Eye (tissue), 1 donor: ENCODE results near the gene SIRPA.

ENCODE experiments used
- DNase-seq: peaks from one replicate; pipeline ENCODE4 v3.0.0-alpha.2; 2015

Gene SIRPA

DNA sequence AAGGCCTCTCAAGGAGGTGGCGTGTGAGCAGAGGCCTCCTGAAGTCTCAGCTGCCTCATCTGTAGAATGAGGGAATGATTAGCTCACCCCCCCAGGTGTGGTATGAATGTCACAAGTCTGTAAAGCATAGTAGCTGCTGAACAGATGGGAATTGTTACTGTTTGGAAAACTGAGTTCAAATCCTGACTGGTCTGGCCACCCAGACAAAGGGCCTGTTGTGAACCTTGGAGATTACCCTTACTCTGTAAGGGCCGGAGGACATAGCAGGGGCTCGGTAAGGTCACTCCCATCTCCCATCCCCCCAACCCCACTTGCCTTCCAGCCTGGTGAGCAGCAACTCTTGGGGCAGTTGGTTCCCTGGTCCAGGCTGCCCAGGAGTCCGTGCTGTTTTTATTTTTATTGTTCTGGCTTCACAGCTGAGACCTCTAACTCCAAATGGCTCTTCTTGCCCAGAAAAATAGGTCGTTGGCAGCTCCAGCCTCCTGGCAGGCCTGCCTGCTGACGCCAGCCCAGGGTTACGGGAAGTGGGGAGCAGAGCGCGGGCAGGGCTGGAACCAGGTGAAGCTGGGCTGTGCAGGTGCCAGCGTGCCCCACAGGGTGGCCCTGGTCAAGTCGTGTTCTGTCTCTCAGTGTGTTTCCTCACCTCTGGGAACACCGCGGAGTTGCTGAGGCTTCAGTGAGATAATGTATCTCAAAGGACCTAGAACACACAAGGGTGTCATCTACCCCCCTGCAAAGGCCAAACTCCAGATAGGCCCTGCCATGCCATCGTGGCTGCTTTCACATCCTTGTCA lies 4.5 kb upstream of the SIRPA start:
- DNase-seq = no peak

DNA sequence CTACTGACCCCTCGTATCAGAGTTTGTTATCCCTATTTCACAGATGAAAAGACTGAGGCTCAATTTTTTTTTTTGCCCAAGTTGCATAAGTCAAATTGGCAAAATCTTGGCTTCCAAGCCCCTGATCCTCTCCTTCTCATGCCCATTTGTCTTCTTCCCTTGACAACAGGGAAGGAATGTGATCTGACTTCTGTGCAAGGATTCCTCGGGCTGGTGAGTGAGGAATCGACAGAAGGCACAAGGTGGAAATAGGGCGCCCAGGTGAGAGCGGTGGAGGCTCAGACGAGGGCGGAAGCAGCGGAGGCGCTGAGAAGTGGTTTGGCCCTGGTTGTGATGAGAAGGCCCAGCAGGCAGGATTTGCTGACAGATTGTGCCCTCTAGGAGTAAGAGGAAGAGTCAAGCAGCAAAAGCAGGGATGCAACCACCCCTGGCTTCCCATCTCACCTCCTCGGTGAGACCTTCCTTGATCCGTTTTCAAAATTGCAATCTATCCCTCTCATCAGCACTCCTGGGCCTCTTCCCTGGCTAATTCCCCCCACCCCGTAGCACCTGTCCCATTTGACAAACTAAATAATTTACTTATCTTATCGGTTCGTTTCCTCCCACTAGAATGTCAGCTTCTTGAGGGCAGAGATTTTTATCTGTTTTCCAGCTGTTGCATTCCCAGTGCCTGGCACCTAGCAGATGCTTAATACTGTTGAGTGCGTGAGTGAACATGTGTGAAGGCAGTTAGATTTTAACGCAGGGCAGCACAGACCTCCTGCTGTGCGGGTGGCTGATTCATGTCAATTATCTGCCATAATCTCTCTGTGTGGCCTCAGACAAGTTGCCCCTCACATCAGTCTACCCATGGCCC lies 3.7 kb upstream of the SIRPA start:
- no peak for DNase-seq

DNA sequence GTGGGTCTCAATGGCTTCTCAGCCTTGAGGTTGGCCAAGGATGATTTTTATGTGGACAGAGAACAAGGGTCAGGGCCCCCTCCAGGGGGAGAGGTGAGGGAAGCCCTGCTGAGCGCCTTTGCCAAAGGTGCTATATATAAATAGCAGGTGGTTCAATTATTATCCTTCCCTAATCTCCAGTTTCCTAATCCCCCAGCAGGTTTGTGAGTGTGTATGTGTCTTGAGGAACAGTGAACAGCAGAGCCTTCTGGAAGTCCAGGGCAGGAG lies 3.2 kb upstream of the SIRPA start:
- no peak for DNase-seq

DNA sequence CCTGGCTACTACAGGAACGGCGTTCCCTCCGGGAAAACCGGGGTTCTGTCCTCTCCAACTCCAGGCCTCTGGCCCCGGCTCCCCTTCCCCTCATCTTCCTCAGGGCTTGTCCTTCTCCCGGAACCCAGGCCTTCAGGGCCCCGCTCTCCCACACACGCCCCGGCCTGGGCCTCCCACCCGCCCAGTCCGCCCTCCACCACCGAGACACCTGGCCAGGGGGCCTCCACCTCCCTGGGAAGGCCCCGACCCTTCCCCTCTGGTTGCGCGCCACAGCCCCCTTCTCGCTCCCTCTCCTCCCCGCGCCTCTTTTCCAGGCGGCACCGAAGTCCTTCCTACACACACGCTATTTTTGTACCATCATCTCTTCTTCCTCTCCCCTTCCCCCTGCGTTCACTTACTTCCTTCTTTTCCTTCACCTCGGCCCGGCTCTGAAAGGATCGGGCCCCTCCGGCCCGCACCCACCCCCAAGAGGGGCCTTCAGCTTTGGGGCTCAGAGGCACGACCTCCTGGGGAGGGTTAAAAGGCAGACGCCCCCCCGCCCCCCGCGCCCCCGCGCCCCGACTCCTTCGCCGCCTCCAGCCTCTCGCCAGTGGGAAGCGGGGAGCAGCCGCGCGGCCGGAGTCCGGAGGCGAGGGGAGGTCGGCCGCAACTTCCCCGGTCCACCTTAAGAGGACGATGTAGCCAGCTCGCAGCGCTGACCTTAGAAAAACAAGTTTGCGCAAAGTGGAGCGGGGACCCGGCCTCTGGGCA lies 1.3 kb upstream of the SIRPA start:
- no peak for DNase-seq

DNA sequence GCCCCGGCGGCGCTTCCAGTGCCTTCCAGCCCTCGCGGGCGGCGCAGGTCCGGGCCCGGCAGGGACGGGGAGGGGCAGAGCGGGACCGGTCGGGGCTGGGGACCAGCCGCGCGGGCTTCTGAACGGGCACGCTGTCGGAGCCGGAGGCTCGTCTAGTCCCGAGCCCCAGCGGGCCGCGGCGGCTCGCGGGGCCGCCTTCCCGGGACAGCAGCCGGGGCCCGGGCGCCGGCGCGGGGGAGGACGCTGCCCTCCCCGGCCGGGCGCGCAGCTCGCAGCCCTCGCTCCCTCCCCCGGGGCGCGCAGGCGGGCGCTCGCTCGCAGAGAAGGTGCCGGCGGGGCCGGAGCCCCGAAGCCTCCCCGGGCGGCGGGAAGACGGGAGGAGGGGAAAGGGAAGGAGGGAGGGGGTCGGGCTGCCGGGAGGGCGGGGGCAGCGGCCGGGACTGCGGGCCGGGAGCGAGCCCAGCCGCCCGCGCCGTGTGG lies 696 bp upstream of the SIRPA start:
- DNase-seq = peak; percentile 88

DNA sequence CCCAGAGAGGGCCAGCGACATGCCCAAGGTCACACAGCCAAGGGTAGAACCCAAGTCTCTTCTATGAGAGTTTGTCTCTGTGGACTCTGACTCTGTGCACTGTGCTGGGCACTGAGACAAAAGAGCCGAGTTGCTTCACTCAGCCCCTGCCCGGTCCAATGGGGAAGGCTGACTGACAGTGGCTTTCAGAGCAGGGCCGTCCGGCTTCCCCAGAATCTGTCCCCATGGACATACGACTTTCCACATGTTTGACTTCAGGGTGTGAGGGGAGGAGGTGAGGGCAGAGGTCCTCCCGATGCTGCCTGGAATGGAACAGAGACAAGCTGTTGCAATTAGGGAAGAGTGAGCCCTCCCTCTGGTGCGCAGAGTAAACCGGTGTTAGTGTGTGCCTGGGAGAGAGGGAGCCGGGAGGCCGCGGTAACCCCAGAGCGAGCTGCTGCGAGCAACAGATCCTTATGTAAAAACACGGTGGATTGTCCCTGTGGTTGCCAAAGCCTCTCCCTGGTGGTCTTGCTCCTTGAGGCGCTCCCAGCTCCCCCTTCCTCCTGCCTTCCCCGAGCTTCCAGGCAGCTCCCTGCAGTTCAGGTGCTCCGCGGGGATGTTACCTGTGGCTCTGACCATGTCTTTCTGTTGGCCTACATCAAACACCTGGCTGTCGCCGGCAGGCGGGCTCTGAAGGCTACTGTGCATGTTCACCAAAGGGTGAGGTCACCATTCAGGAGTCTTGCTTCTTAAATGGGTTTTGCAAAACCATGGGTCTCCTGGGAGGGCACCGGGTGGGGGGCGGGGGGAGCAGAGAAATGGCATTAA lies 672 bp downstream of the SIRPA start:
- no peak for DNase-seq

DNA sequence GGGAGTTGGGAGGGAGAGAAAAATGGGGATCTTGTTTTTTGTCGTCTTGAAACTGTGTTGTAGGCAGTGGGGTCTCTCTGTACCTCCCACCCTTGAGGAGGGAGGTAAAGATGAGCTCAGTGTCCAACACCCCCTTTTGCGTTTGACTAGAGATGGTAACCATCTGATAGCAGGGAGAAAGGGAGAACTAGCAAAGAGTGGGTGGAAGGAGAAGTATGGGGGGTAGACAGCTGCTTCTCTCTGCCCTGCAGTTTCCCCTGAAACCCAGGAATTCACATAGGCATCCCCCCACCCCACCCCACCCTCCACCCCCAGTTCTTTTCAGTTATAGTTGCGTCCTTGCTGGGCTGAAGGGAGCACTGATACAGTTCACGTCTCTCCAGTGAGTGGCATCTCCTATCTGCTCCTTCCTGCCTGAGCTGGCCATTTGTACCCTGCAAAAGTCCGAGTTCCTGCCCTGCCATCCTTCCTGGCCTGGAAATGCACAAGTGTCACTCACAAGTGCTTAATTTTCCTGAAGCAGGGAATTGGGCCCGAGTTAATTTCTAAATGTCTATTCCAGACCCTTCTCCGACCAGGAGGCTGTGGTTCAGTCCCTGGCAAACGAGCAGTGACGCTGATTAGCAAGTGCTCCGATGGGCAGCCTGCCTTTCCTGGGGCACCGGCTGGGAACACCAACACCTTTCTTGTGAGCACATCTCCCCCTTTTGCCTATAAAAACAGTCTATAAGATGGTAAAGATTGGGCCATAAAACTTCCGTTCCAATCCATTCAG lies 1.5 kb downstream of the SIRPA start:
- no peak for DNase-seq

DNA sequence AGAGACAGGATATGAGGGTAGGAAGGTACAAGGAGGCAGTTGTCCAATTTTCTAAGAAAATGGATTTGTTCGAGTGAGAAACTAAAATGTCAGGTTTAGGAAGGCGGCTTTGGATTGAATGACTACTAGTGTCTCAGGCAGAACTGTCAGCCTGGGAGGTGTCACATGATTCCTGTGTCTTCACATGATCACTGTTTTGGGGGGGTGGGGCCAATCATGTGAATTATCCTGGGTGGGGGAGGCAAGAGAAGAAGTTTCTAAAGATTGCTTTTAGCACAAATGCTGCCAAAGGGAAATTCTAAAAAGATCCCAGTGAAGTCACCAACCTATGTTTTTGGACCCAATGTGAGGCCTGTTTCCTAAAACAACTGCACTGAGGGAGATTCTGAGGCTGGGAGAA lies 2.3 kb downstream of the SIRPA start:
- DNase-seq = no peak

DNA sequence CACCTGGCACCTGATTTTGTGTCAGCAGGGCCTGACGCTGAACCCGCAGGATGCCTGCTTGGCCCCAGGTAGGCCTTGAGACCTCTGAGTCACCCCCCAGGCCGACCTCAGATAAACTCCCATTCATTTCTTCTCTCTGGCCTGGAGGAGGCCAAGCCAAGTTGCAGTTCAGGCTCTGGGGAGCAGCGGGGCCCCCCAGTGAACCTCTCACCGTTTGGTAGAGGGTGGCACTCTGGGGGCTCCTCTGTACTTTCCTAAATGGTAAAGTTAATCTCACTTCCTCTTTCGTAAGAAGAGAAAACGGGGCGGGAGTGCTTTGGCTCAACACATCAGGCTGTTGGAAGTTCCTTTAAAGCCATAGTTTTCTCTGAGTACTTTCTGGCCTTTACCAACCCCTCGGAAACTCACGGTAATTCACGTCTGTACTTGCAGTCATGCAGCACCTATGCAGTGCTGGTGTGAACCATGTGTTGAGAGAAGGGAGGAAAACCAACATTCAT lies 2.8 kb downstream of the SIRPA start:
- DNase-seq = no peak

DNA sequence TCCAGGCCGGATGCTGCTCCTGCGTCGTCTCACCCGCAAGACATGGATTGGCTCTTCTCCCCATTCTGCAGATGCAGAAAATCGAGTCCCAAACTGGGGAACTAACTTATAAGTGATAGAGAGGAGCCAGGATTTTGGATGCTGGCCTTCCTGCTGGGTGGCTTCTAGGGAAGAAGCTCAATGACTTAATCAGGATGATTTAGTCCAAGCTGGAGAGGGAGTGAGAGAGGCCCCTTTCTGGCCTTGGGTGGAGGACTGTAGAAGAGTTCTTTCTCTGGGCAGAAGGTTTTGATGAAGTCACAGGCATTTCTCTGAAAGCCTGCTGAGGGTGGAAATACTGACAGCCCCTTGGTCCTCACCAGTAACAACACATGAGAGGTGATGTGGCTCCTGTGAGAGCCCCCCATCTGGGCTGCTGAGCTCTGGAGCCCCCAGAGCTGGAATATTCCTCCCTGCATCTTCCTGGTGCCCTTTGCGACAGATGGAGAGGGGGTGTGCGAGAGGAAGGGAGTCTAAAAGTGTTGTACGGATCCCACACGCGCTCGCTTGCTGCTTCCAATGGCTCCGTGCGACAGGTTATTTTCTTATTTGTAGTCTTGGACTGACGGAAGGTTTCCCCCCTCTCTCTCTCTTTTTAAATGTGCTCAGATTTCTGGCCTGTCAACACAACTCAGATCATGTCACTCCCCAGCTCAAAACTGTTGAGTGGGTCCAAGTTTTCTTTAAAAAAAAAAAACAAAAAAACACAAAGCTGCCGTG lies 3.5 kb downstream of the SIRPA start:
- no peak for DNase-seq

DNA sequence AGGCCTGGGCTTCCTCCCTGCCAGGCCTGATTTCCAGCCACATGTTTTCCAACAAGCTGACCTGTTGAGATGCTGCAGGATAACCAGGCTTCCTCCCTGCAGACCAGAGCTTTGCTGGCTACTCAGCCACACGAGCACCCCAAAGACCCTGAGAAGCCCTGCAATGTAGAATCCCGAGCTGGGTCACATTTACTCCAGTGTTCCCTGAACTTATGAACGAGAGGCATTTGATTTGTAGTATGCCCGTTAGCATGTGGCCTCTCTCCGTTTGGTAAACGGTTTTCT lies 4.0 kb downstream of the SIRPA start:
- DNase-seq = no peak

DNA sequence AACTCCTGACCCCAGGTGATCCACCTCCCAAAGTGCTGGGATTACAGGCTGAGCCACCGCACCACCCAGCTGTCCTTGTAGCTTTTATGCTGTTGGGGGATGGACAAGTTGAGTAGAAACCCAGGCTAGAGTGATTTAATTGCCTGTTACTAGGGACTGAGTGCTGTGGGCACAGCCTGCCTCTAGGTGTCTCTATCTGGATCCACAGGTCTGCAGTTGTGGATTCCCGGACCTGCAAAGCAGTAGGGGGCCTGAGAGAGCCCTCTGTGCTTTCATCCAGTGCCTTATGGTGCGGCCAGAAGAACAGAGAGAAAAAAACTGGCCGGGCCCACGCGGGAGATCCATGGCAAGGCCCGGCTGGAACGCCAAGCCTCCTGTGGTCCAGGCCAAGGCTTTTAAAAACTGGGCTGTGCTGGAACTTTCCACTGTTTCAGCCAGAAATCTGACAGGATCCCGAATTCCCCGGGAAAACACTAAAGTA lies 5.2 kb downstream of the SIRPA start:
- peak; percentile 74 for DNase-seq

DNA sequence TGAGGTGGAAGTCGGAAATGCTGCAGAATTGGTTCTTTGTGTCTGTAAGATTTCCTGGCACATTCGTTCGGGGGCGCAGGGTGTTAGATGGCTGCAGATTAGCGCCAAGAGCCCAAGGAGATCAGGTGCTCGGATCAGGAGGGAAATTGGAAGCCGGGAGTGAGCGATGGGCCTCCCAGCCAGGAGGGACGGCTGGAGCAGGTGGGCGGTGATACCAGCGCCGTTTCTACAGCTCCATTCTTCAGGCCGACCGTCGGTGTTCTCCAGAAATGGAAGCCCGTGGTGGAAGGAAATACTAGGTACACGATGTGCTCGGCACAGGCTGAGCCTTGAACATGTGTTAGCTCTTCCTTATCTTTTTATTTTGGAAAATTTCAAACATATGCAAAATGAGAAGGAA lies 6.5 kb downstream of the SIRPA start:
- no peak for DNase-seq

DNA sequence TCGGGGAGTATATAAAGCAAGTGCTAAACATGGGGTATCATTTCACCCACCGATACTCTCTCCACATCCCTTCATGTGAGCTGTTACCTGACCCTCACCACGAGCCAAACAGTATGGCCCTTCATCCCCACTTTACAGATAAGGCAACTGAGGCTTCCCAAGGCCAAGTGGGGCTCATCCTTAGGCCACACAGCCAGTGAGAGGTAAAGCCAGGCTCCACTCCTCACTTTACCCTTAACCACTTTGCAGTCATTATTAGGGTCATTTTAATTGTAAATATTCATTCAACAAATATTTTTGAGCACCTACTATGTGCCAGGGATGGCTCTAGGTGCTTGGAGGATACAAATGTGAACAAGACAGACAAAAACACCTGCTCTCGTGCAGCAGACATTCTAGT lies 7.0 kb downstream of the SIRPA start:
- DNase-seq = no peak

DNA sequence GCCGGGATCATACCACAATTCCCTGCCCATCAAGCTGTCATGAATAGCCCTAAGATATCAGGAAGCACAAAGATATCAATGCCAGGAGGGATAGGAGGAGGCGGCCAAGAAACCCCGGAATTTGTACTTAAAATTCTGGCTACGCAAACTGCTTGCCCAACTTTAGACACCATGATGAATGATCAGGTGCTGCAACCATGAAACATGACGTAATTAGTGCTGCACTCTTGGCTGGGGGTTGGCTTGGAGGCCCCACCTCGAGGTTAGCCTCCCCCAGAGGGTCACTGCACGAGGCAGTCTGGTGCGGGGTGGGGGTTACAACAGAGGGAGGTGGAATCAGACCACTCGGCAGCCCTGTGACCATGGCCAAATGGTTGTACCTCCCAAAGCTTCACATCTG lies 8.9 kb downstream of the SIRPA start:
- no peak for DNase-seq

DNA sequence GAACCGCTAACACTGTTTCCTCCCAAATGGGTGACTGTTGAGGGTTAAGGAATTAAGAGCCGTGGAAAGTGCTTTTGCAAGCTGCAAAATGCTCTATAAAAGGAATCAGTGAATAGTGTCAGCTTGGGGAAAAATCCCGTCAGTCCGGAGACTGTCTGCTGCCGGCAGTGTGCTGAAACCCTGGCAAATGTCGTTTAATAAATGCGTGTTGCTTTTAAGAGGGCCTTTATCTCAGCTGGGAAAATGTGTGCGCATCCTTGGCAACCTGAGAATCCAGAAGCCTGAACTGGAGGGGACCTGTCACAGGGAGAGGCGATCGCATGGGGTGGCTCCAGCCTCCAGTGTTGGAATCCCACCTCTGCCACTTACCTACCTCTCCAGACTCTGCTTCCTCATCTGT lies 9.8 kb downstream of the SIRPA start:
- no peak for DNase-seq

DNA sequence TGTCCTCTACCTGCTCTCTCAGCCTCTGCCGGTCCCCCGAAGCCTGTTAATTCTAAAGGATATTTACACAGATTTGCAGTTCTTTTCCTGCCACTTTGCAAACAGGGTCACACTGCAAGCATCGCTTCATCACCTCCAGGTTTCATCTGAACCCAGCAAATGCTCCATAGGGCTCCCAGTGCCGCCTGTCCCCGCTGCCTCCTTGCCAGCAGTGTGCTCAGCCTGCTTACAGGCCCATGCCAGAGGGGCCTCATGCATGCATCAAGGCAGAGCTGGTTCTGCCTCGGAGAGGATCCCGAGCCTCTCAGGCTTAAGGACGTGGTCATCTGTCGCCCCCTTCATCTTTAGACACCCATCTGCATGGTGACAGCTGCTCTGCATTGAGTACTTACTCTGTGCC lies 10.5 kb downstream of the SIRPA start:
- DNase-seq = no peak

DNA sequence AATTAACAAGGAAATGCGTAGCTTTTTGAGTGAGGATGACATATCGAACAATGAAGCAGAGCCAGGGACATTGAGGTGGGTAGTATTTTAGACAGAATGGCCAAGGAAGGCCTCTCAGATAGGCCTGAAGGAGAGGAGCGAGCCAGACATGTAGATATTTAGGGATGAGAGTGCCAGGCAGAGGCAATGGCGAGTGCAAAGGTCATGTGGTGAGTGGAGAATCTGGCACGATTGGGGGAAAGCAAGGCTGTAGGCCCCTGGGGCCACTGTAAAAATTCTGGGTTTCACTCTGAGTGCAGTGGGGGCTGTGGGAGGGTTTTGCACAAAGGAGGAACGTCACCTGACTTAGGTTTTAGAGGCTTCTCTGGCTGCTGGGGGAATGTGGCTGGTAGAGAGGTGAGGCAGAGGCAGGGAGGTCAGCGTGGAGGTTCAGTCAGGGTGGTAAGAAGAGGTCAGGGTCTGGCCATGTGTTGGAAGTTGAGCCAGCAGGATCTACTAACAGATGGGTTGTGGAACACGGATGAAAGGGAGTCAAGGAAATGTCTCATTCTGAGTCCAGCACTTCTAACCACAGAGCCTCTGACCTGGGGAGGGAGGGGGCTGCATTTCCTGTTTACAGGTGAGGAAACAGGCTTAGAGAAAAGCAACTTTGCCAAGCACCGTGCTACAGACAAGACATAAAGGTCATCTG lies 11.3 kb downstream of the SIRPA start:
- DNase-seq = no peak

DNA sequence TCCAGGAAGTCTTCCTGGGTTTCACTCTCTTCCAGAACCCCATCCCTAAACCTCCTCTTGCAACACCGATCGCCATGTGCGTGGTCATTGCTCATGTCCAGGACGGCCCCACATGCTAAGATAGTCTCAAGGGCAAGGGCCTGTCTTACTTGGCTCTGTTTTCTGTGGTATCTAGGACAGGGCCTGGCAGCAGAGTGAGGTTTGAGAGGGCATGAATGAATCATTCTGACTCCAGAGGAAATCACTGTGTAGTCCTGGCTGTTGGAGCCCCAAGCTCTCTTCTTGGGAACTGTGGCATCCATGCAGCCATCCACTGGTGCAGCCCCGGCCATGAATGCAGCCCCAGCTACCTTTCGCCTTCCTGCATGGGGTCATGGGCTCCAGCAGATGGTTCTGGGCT lies 12.4 kb downstream of the SIRPA start:
- DNase-seq = no peak

DNA sequence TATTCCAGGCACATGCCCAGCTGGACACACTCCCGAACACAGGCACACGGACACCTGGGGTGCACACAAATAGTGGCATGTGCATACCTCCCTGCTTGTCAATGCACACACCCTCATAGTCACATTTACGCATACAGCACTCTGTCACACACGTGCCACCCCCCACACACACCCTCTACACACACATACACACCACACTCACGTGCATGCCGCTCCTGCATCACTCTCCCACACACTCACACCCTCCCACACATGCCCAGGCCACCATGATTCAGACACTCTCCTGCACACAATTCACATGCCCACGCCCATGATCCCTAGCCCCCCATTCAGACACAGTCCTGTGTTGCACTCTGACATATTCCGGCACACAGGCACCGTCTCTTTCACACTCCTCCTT lies 13.0 kb downstream of the SIRPA start:
- no peak for DNase-seq

DNA sequence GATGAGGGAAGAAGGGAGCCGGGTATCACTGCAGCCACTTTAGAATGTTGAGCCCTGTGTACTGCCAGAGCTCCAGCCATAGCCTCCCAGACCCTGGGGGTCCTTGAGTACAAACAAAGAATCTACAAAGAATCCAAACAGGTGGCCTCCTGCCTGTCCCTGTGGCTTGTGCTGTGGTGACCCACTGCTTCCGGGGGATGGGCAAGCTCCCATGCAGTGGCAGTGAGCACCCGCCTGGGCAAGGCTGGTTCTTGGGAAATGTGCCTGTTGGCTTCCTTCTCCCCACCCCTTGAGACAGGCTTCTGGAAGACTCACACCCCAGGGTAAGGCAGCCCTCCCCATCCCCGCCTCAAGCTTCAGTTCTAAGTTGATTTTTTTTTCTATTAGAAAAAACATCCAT lies 13.9 kb downstream of the SIRPA start:
- DNase-seq = no peak
